Measurements from ENCODE around the gene ASB10. TPM values are rescaled to one million over a fixed set of nuclear protein-coding genes. Genes with fewer than 3 reads are reported as not detected.

Gene ASB10
- total and polyA plus RNA-seq, 2 donors (not counting 1 experiment from before 2014, with no cell fraction given): not detected

- WGBS (ENCODE audit: insufficient coverage): 86% methylated on average over 21 of the region's 23 CpGs
These were observed 11.2 kb downstream of the ASB10 start for GRCh38 chr7:151175793-151176311.

More at GRCh38 chr7:151175793-151176311, 11.2 kb downstream of the ASB10 start:
- Mint-ChIP-seq H3K4me1 (peaks cover 6% of the 10 kb centered on the region), H3K9me3 (ENCODE audit: insufficient read depth) (no peaks in the 10 kb centered on the region), H3K4me3 (no peak overlapping the region), H3K27me3 (peaks cover 51% of the 10 kb centered on the region), H3K27ac (no peak overlapping the region)
- Histone ChIP-seq H3K27ac (ENCODE audit: low read length in 2 of 2) (no peak overlapping the region), H3K27me3 (replicated peaks in 1 of 4; ENCODE audit: control extremely low read depth in 1 of 4, control insufficient read depth in 3 of 4, insufficient read depth in 4 of 4, low read length in 3 of 4) (peaks cover 0 to 29% (median 8%) of the 10 kb centered on the region in 4 experiments), H3K9ac (ENCODE audit: low read length) (no peak overlapping the region), H3K4me1 (ENCODE audit: control insufficient read depth in 2 of 2, insufficient read depth in 2 of 2, low read length in 2 of 2) (no peaks in the 10 kb centered on the region), H3K4me3 (ENCODE audit: control extremely low read depth in 1 of 5, extremely low read depth in 1 of 5, insufficient read depth in 1 of 5, low read depth in 2 of 5, low read length in 4 of 5) (no peak overlapping the region), H3K79me2 (ENCODE audit: control insufficient read depth, insufficient read depth, low read length) (no peaks in the 10 kb centered on the region), H3K36me3 (replicated peaks in 1 of 2; ENCODE audit: control extremely low read depth in 1 of 2, control insufficient read depth in 1 of 2, extremely low read depth in 1 of 2, insufficient read depth in 2 of 2, low read length in 1 of 2) (no peaks in the 10 kb centered on the region), H2AFZ (ENCODE audit: insufficient read depth, low read depth, low read length, poor library complexity, severe bottlenecking) (no peak overlapping the region), H3K9me3 (ENCODE audit: control extremely low read depth in 1 of 3, control insufficient read depth in 2 of 3, insufficient read depth in 1 of 3, low read length in 2 of 3) (peaks cover 0 to 27% (median 0%) of the 10 kb centered on the region in 3 donors), H3K4me2 (replicated peaks; ENCODE audit: low read depth, low read length, poor library complexity, severe bottlenecking) (no peak overlapping the region), H4K20me1 (ENCODE audit: control insufficient read depth, insufficient read depth, low read length, poor library complexity, severe bottlenecking) (no peaks in the 10 kb centered on the region)
- intact Hi-C loops (cut with micrococcal nuclease): no loop called here
- no peak for DNase-seq
- POLR2A ChIA-PET: no interaction called here
- TF ChIP-seq CTCF (IDR thresholded peaks at IDR 0.05) (no peak), EZH2 (IDR thresholded peaks at IDR 0.05; ENCODE audit: borderline replicate concordance, insufficient read depth, low read depth, low read length, poor library complexity, severe bottlenecking) (no peak)
- no peak for ATAC-seq (ENCODE audit: low read depth)
- CTCF ChIA-PET: interaction anchor here (1.6 kb wide), 1 partner anchor 11 kb away, joined by 5 read pairs; no protein-coding TSS in a partner anchor
